Right atrium auricular region (tissue), 2 donors: Measurements from ENCODE around the gene EFCAB6. TPM values are rescaled to one million over a fixed set of nuclear protein-coding genes. Genes with fewer than 3 reads are reported as not detected.

Experiments
- DNase-seq: peaks from one replicate; pipeline ENCODE4 v3.0.0-alpha.2; 2019; ENCODE audit warnings: low spot score
- H3K27ac ChIP-seq, 2 donors: fragments of 200-600 bp; sonication (generic); 1 replicate in 1 of 2; 2 replicates in 1 of 2; pipeline ENCODE4 v1.5.1; 2016 to 2019
- H3K27me3 ChIP-seq, 2 donors: fragments of 200-600 bp; sonication (generic); one replicate each; pipeline versions ENCODE4 v1.5.1 to v1.6.0; 2017 to 2019
- H3K36me3 ChIP-seq: fragments of 200-600 bp; sonication (generic); one replicate; pipeline ENCODE4 v1.5.1; 2016
- H3K4me1 ChIP-seq, 2 donors: fragments of 200-600 bp; sonication (generic); one replicate each; pipeline versions ENCODE4 v1.5.1 to v1.6.0; 2017 to 2019
- H3K4me3 ChIP-seq, 2 donors: fragments of 200-600 bp; sonication (generic); 1 replicate in 1 of 2; 2 replicates in 1 of 2; pipeline ENCODE4 v1.5.1; 2017 to 2019; ENCODE audit warnings: mild to moderate bottlenecking in 1 of 2, moderate library complexity in 1 of 2
- H3K9me3 ChIP-seq, 2 donors: fragments of 200-600 bp; sonication (generic); one replicate each; pipeline ENCODE4 v1.5.1; 2019
- total RNA-seq, 2 donors: library from RNA; depleted of rRNA; stranded (reverse); fragments of >200 nt; gene quantifications; one replicate each; pipeline ENCODE4 v1.1.0, GENCODE V29; 2016
- TF ChIP-seq, protein P1 (sequence below), 2 donors: fragments of 200-600 bp; sonication (generic); IDR thresholded peaks; one replicate each; pipeline ENCODE4 v1.5.1; 2019; ENCODE audit warnings: antibody characterized with exemption in 2 of 2

Gene EFCAB6
- total RNA-seq, 2 donors from 2014 or later = 1.5 TPM

- Histone ChIP-seq H3K4me3 (no peak overlapping the region), H3K27me3 (no peaks in the 10 kb centered on the region), H3K27ac (no peak overlapping the region), H3K36me3 (no peaks in the 10 kb centered on the region), H3K4me1 (no peaks in the 10 kb centered on the region), H3K9me3 (no peaks in the 10 kb centered on the region)
- no peak for DNase-seq
- TF ChIP-seq, protein P1, sequence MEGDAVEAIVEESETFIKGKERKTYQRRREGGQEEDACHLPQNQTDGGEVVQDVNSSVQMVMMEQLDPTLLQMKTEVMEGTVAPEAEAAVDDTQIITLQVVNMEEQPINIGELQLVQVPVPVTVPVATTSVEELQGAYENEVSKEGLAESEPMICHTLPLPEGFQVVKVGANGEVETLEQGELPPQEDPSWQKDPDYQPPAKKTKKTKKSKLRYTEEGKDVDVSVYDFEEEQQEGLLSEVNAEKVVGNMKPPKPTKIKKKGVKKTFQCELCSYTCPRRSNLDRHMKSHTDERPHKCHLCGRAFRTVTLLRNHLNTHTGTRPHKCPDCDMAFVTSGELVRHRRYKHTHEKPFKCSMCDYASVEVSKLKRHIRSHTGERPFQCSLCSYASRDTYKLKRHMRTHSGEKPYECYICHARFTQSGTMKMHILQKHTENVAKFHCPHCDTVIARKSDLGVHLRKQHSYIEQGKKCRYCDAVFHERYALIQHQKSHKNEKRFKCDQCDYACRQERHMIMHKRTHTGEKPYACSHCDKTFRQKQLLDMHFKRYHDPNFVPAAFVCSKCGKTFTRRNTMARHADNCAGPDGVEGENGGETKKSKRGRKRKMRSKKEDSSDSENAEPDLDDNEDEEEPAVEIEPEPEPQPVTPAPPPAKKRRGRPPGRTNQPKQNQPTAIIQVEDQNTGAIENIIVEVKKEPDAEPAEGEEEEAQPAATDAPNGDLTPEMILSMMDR (IDR thresholded peaks at IDR 0.05) = no peak
These were observed 187.7 kb downstream of the EFCAB6 start for GRCh38 chr22:43624144-43624998.

GRCh38 chr22:43622886-43623285 lies 189.2 kb downstream of the EFCAB6 start:
- H3K4me1 ChIP-seq = no peaks in the 10 kb centered on the region
- TF ChIP-seq, protein P1 (IDR thresholded peaks at IDR 0.05) = no peak
- H3K9me3 ChIP-seq = no peaks in the 10 kb centered on the region

DNA sequence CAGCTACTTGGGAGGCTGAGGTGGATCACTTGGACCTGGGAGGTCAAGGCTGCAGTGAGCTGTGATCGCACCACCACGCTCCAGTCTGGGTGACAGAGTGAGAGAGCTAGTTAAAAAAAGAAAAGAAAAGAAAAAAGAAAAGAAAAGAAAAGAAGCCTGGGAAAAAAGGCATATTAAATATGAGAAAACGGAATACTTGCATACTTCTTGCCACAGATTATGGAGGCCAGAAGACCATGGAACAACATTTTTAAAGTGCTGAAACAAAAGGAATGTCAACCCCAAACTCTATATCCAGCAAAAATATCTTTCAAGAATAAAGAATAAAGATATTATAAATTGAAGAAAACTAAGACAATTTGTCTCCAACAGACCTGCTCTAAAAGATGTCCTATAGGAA lies 191.9 kb downstream of the EFCAB6 start:
- Histone ChIP-seq H3K27me3 (no peaks in the 10 kb centered on the region), H3K9me3 (no peaks in the 10 kb centered on the region), H3K36me3 (no peaks in the 10 kb centered on the region), H3K4me1 (no peaks in the 10 kb centered on the region), H3K27ac (no peak overlapping the region), H3K4me3 (no peak overlapping the region)
- no peak for DNase-seq
- TF ChIP-seq, protein P1 (IDR thresholded peaks at IDR 0.05) = no peak

More at GRCh38 chr22:43622886-43623285, 189.2 kb downstream of the EFCAB6 start:
- no peak for DNase-seq
- no peaks in the 10 kb centered on the region for H3K27me3 ChIP-seq
- no peak overlapping the region for H3K4me3 ChIP-seq
- no peaks in the 10 kb centered on the region for H3K36me3 ChIP-seq
- H3K27ac ChIP-seq = no peak overlapping the region

- Histone ChIP-seq H3K27me3 (no peaks in the 10 kb centered on the region), H3K9me3 (no peaks in the 10 kb centered on the region), H3K4me1 (no peaks in the 10 kb centered on the region), H3K27ac (no peak overlapping the region), H3K36me3 (no peaks in the 10 kb centered on the region), H3K4me3 (no peak overlapping the region)
- TF ChIP-seq, protein P1 (IDR thresholded peaks at IDR 0.05) = no peak
- no peak for DNase-seq
These were observed 193.6 kb downstream of the EFCAB6 start for GRCh38 chr22:43618517-43618916.

- H3K27ac ChIP-seq = no peak overlapping the region
- no peaks in the 10 kb centered on the region for H3K9me3 ChIP-seq
- H3K27me3 ChIP-seq = no peaks in the 10 kb centered on the region
- TF ChIP-seq, protein P1 (IDR thresholded peaks at IDR 0.05) = no peak
- no peaks in the 10 kb centered on the region for H3K4me1 ChIP-seq
- no peak overlapping the region for H3K4me3 ChIP-seq
- DNase-seq = no peak
- no peaks in the 10 kb centered on the region for H3K36me3 ChIP-seq
These were observed 195.5 kb downstream of the EFCAB6 start for GRCh38 chr22:43616645-43617044.
